Cardiac muscle cell (in vitro differentiated cells and primary cell): ENCODE results near the gene KLRD1. TPM values are rescaled to one million over a fixed set of nuclear protein-coding genes. Genes with fewer than 3 reads are reported as not detected.

Experiments used
- DNase-seq, 2 donors: peaks; one replicate each; pipeline versions ENCODE4 v3.0.0 to v3.0.0-alpha.2; 2010 to 2017; ENCODE audit warnings: low read depth in 1 of 2, low spot score in 1 of 2
- H3K27ac ChIP-seq: fragments of 200-600 bp; sonication (generic); 2 replicates; pipeline ENCODE4 v1.5.1; 2016
- H3K27me3 ChIP-seq: fragments of 200-600 bp; sonication (generic); 2 replicates; pipeline ENCODE4 v1.6.0; 2016; ENCODE audit warnings: control low read depth
- H3K36me3 ChIP-seq: fragments of 200-600 bp; sonication (generic); 2 replicates; pipeline ENCODE4 v1.5.1; 2016; ENCODE audit warnings: control low read depth
- H3K4me1 ChIP-seq: fragments of 200-600 bp; sonication (generic); 2 replicates; pipeline ENCODE4 v1.8.1; 2017; ENCODE audit warnings: low read depth, mild to moderate bottlenecking, mixed run types
- H3K4me3 ChIP-seq: fragments of 200-600 bp; sonication (generic); 2 replicates; pipeline ENCODE4 v1.5.1; 2016; ENCODE audit warnings: mild to moderate bottlenecking
- H3K9me3 ChIP-seq: fragments of 200-600 bp; sonication (generic); 2 replicates; pipeline ENCODE4 v1.5.1; 2017; ENCODE audit warnings: low read depth, mild to moderate bottlenecking, control low read depth
- CTCF ChIP-seq: IDR thresholded peaks from 2 replicates; pipeline ENCODE4 v1.5.1; 2012; ENCODE audit warnings: low read depth, mild to moderate bottlenecking, low read length
- polyA plus RNA-seq: library from polyadenylated mRNA; unstranded; fragments of >200 nt; fragmentation: Nextera tagmentation; extraction: Ambion mirVana; gene quantifications from 2 replicates; pipeline ENCODE4 v1.2.1, GENCODE V29; 2016
- total RNA-seq: library from RNA; depleted of rRNA; stranded (reverse); fragments of >200 nt; gene quantifications from 2 replicates; pipeline ENCODE4 v1.2.3, GENCODE V29; 2016

The KLRD1 gene
- total and polyA plus RNA-seq, 2 experiments from 2014 or later: 0.10 to 0.42 TPM

- H3K27ac ChIP-seq: peak overlapping the region; percentile 81
- H3K4me1 ChIP-seq: peaks cover 39% of the 10 kb centered on the region
- H3K36me3 ChIP-seq: no peaks in the 10 kb centered on the region
- H3K27me3 ChIP-seq: no peaks in the 10 kb centered on the region
- no peak overlapping the region for H3K4me3 ChIP-seq
- peak in 1 of 2 donors; percentile 30 for DNase-seq
- TF ChIP-seq CTCF: no peak
- H3K9me3 ChIP-seq: no peaks in the 10 kb centered on the region
Measured at GRCh38 chr12:10362828-10363657, 55.4 kb downstream of the KLRD1 start.

GRCh38 chr12:10363658-10363913, 55.9 kb downstream of the KLRD1 start:
- DNase-seq: no peak
- Histone ChIP-seq H3K4me3 (no peak overlapping the region), H3K36me3 (no peaks in the 10 kb centered on the region), H3K9me3 (no peaks in the 10 kb centered on the region), H3K27ac (peak overlapping the region; percentile 81), H3K4me1 (peaks cover 39% of the 10 kb centered on the region), H3K27me3 (no peaks in the 10 kb centered on the region)
- TF ChIP-seq CTCF: no peak

- peak overlapping the region; percentile 34 for H3K4me3 ChIP-seq
- TF ChIP-seq CTCF: no peak
- no peaks in the 10 kb centered on the region for H3K36me3 ChIP-seq
- DNase-seq: peak; percentile 30 to 55
- H3K27me3 ChIP-seq: no peaks in the 10 kb centered on the region
- peaks cover 42% of the 10 kb centered on the region for H3K4me1 ChIP-seq
- peak overlapping the region; percentile 81 for H3K27ac ChIP-seq
- H3K9me3 ChIP-seq: no peaks in the 10 kb centered on the region
Measured at GRCh38 chr12:10363914-10364814, 56.5 kb downstream of the KLRD1 start.

GRCh38 chr12:10364815-10365622, 57.3 kb downstream of the KLRD1 start:
- peaks cover 42% of the 10 kb centered on the region for H3K4me1 ChIP-seq
- TF ChIP-seq CTCF: no peak
- H3K4me3 ChIP-seq: peak overlapping the region; percentile 34
- H3K9me3 ChIP-seq: no peaks in the 10 kb centered on the region
- H3K27ac ChIP-seq: peak overlapping the region; percentile 81
- DNase-seq: peak; percentile 81 to 89
- H3K36me3 ChIP-seq: no peaks in the 10 kb centered on the region
- H3K27me3 ChIP-seq: no peaks in the 10 kb centered on the region

- Histone ChIP-seq H3K4me1 (peaks cover 42% of the 10 kb centered on the region), H3K27ac (peak overlapping the region; percentile 81), H3K9me3 (no peaks in the 10 kb centered on the region), H3K27me3 (no peaks in the 10 kb centered on the region), H3K36me3 (no peaks in the 10 kb centered on the region), H3K4me3 (peak overlapping the region; percentile 34)
- DNase-seq: peak in 1 of 2 donors; percentile 31
- peak; percentile 36 for TF ChIP-seq CTCF
Measured at GRCh38 chr12:10365696-10366405, 58.2 kb downstream of the KLRD1 start.
